Epidermal melanocyte (primary cell): ENCODE data around the gene LDB2.

Experiments used
- DNase-seq: peaks from one replicate; pipeline ENCODE4 v3.0.0; 2011; ENCODE audit warnings: low spot score; ENCODE audit not compliant: insufficient read length

The LDB2 gene

DNA sequence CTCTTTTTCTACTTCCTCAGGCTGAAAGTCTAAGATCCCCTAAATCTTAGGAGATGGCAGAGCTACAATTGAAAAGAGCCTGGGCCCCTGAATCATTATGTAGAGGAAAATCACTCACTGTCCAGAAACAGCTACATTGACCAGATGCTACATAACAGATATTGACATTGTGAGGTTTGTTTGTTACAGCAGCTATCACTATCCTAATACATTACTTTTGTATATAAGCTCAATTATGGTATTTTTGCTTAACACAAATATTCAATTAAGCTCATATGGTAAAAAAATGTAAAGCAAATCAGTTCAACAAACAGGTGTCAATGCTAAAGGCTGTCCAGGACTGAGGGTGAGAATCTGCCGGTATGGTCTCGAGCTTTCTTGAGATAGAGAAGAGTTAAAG, 89.4 kb downstream of the LDB2 start:
- DNase-seq, result no peak

DNA sequence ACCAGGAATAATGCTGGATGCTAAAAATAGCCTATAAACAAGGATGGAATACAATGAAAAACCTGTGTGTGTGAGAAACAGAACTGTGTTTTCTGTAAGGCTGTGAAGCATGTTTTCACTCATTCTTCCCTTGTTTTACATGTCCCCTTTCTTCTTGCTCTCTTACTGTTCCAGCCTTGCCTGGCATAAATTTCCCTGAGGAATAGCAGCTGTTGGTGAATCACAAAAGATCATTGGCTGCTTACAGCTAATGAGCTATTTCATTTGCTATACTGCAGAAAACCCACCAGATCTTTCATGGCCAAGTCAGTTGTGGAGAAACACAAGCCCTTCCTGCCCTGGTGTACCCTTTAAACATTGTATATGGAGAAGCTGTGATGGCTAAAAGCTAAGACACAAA, 91.1 kb downstream of the LDB2 start:
- DNase-seq, result no peak

DNA sequence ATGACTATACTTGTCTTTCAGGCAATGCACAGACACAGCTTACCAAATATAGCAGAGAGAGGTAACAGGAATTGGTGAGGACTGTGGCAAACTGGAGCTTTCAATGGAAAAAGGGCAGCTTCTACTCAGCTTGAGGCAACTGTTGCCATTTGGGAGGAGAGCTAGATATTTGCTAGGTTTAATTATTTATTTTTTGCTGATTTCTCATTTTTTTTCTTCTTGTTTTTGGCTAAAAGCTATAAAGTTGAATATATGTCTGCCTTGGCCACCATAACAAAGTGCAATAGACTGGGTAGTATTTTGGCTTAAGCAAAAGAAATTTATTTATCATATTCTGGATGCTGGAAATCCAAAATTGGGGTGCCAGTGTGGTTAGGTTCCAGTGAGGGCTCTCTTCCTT, 93.9 kb downstream of the LDB2 start:
- DNase-seq, result no peak

DNA sequence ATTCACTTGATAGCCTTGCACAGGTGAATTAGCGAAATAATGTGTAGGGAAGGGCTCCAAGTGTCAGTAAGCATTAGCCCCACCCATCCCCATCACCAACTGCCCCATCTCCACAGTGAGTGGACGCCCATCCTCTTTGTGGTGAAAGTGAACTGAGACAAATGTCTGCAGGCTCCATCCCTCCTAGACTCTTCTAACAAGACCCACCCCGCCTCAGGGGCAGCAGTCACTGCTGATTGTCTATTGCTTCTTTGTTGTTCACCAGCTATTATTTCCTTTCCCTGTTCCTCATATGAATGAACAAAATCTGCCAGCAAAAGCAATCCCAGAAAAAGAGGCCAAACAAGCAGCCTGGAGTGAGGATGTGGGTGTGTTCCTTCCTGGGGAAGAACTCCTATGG, 96.4 kb downstream of the LDB2 start:
- DNase-seq, result no peak

DNA sequence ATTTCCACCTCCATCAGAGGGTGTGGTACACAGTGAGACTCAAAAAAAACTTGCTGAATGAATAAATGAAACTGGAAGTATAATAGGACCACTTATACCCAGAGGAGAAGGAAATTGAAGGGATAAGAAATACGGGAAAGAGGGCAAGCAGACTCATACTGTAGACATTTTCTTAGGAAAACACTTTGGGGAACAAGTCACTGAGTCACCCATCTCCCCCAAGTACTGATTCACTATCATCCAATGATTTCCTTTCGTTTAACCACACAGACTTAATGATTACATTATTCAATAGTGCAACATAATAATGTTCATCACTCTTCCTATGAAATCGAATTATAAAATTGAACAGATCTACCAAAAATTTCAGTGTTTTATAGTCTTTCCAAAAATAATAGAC, 97.1 kb downstream of the LDB2 start:
- no peak for DNase-seq

DNA sequence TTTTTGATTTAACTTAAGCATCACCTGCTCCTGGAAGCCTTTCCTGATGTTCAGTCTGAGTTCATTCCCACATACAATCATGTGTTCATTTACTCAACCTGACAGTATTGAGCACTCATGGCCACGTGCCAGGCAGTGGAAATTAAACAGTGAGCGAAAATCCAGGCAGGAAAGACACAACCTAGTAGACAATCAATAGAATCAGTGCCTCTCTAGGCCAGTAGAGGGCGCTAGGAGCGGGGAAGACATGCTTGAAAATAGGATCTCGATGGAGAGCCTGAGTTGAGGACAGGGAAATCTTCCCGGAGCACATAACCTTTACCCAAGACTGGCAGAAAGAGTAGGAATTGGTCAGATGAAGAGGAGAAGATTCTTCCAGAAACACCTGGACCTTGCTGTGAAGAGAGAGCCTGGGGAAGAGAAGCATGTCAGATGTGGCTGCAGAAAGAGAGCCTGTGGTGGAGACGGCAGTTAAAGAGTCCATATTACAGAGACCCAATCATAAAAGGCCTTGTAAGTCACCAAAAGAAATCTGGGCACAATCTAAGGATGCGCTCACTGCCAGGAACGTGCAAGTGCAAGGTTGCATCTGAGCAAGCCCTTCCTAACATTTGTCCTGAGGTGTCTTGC, 103.5 kb downstream of the LDB2 start:
- no peak for DNase-seq

DNA sequence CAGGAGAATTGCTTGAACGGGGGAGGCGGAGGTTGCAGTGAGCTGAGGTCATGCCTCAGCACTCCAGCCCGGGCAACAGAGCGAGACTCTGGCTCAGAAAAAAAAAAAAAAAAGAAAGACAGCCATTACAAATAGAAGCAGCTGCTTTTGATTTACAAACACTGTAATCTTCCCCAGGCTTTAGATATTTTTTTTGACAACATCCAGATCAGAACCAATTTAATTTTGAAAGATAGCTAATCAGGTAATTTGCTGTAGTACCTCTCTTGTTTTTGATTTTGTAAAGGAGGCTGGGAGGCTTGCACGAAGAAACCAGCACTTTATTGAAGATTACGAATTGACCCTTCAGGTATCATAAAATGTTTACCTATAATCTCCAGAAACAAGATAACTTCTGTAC, 107.0 kb downstream of the LDB2 start:
- no peak for DNase-seq

DNA sequence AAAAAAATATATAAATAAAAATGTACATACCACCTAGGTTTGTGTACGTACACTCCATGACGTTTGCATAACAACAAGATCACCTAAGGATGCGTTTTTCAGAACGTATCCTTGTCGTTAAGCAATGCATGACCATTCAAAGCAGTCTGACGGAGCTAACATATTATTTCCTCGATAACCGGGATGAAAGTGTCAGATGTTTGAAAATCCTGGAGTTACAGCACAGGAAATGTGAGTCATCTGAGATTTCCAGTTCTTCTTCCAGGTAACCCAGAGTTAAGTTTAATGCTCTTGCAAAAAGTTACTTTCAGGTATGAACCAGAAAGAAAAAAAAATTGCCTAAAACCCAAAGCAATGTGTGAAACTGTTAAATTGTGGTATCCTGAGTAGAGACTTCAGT, 107.9 kb downstream of the LDB2 start:
- DNase-seq, result no peak

DNA sequence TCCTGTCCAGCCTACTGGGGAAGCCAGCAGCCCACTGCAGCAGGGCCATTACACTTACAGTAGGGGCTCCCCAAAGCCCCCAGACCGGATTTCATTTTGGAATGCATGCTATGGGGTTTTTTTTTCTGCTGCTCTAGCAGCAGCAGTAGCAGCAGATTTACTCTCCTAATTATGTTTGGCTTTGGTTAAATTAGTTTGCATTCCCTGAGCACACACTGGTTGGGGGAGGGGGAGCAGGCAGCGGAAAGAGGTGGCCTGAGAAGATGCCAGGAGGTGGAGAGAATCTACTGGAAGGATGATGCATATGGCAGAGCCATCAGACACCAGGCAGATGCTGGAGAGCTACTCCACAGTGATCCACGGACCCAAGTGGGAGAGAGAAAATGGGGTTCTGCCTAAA, 109.6 kb downstream of the LDB2 start:
- no peak for DNase-seq

DNA sequence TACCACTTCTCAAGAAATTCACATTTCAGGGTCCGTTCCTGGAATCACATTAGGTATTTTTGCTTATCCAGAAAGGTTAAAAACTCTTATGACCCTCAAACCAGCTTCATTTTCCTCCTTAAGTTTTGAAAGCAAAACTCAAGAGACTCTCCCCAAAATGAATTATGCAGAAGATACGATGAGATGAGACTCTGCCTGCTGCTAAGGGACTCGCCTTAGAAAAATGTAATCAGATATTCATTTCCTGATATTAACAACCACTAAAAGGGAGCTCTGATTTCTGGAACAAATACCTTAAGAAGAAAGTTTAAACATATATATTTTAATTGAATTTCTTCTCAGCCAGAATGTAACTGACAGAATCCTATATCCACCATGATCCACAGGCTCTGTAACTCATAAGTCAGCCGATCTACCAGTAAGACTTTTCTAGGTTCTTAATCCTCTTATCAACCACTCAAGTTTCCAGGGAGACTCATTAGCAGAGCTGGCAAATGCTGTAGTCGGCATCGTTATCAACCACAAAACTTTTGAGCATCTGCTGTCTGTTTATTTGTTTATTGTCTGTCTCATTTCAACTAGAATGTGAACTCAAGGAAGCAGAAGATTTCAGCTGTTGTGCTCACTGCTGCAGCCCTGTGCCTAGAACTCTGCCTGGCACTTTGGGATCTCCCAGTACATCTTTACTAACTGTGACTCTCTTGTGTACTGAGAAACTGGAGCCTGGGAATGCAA, 112.5 kb downstream of the LDB2 start:
- no peak for DNase-seq

DNA sequence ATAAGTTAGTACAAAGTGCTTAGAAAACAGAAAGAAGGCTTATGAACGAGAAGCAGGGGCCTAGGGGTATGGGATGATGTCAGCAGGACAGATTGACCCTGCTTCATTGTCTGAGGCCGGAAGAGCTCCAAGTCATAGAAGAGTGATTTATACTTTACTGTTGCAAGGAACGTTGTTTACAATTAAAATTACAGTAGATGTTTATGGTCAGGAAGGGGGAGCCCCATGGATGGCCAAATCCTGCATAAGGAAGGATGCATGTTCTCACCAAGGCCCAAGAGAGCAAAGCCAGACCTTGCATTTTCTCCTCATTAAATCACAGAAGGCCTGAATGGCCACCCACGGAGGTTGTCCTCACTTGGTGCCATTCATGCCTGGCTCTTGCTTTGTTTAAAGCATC, 115.3 kb downstream of the LDB2 start:
- DNase-seq, result no peak

DNA sequence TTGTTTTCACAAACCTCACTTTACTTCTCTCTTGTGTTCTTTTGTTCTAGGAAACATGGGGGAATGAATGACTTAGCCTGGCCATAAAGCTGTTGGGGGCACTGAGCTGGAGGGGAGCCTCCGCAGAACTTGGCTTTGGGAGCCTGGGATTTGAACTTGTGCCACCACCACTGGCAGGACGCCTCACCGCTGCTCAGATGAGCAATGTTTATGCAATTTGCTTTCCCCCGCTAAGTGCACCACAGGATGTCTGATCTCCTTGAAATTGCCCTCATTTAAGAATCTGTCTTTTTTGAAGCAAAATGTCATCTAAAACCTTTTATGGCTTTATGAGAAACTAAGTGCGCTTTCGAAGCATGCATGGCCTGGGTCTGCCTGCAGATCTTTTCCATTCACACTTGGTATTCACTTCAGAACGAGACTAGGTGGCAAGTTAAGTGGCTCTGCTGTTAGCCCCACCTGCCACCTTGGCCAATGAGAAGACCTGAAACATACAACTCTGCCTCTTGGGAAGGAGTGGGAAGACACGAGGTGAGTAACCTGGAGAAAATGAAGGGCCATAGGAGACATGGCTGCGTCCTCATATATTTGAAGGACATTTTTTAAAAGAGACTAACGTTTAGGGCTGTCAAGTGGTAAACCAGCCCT, 119.3 kb downstream of the LDB2 start:
- no peak for DNase-seq

DNA sequence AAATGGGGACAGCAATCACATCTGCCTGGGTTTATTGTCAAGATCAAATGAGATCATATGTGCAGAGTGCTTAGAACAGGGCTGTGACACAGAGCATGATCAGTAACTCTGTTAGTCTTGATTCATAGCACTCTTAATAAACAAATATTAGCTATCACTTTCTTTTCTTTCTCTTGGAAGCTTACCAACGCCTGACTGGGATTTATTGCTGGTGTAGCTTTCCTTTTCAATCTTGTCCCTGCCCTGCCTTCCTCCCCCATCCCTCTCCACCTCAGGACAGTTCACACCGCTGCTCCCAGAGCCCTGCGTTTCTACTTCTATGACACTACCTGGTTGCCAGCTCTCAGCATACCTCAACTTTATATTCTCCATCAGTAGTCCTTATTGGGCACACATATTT, 120.7 kb downstream of the LDB2 start:
- DNase-seq, result no peak

DNA sequence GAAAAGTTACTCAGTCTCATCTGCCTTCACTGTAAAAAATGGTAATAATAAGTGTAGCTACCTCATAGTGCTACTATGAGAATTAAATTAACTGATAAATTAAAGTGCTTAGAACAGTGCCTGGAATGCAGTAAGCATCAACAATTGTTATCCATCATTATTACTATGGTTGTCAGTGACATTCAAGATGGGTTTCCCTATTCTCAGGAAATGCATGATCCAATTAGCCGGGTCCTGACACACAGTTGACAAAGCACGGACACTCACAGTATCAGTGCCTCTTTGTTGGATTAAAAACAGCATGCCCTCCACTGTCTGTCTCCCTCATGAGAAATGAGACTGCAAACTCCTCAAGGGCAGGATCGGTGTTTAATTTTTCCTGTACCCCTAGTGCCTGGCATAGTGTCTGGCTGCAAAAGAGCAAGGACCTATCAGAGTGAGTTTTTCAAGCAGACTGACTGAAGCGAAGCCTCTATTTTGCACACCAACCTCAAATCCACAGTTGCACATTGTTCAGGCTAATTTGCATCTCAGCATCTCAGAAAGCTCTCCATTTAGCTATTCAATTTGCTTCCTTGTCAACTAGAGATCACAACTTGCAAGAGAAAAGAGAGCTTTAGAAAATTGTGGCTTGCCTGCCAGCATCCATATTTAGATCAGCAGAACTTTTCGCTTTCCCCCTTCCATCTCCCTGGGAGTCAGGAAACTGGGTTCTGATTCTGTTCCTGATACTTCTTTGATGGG, 122.9 kb downstream of the LDB2 start:
- DNase-seq, result no peak

DNA sequence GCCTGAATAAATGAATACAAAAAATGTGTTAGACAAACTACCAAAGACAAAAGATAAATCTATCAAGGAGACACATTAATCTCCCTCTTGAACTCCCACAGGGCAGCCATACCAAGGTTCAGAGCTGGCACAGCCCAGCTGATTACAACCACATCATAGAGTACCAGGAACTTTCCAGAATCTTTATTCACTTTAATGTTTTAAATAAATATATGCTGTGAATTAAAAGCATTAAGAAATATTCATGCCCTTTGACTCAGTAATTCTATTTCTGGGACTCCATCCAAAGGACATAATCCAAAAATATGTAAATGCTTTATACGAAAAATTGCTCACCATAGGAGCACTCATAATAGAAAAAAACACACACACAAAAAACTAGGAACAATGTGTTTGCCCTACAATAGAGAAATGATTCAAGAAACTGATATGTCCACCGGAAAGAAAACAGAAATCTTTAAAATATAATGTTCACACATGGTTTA, 126.0 kb downstream of the LDB2 start:
- no peak for DNase-seq

DNA sequence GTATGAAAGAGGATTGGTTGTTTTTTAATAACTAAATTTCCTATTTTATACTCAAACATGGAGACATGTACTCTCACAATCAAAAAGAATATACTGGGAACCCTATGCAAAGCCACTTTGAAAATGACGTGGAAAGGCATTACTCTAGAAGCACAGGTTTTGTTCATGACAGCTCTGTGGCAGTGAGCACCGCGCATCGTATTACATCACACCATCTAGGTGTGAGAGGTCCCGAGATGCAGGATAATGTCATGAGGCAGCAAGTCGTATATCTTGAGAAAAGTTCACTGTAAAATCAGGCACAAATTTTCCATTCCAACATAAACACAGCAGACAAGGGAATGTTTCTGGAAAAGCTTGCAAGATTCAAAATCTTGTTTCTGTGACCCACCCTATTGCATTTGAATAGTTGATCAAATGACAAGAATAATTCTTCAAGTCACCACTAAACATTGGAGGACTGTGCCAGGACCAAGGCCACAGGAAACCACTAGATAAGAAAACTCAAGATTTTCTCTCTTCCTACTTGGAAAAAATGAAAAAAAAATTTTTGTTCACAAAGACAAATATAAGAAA, 127.6 kb downstream of the LDB2 start:
- no peak for DNase-seq

DNA sequence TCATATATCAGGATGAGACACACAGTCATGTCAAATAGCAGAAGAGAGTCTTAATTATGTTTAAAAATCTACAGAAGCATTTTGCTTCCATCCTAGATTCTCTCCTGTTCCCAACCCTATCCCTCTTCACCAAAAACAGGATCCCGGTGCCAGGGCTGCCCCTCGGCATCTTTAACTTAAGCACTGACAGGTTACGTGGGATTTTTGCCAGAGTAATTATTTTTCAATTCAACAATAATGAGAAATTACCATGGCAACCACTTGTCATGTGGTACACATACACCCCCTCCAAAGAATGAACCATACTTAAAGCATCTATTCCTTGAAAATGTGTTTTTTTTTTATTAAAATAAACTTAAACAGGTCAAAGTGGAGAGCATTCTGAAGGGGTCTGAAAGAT, 130.6 kb downstream of the LDB2 start:
- no peak for DNase-seq

DNA sequence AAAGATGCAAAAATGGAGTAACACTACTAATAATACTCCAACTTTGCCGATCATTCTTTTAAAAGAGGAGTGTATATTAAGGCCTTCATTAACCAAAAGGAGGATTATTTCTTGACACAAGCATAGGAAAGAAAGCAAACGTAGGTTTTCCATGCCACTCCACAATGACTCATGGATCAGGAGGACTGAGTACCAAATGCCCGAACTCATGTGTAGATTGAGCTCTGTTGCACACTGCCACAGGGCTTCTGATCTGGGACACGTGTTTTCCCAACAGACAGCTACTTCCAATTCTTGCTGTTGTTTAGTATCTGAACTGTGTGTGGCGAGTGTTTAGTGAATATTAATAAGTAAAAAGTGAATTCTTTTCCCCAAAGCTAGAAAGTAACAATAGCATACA, 131.2 kb downstream of the LDB2 start:
- no peak for DNase-seq

DNA sequence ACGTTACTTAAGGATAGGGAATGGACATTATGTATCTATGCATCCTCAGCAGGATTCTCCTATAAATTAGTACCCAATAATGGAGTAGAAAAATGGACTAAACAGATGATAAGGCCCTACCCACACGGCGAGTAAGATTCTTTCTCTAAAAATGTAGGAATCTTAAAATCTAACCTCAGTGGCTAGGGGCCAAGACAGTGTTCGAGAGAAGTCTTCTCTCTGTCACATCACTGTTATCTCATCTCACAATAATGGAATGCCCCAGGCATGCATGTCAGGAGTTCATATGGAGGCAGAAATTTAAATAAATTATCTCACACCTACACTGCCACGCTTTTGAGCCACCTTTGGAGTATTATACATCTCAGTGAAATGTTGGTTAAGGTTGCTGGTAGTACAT, 132.9 kb downstream of the LDB2 start:
- DNase-seq, result no peak

DNA sequence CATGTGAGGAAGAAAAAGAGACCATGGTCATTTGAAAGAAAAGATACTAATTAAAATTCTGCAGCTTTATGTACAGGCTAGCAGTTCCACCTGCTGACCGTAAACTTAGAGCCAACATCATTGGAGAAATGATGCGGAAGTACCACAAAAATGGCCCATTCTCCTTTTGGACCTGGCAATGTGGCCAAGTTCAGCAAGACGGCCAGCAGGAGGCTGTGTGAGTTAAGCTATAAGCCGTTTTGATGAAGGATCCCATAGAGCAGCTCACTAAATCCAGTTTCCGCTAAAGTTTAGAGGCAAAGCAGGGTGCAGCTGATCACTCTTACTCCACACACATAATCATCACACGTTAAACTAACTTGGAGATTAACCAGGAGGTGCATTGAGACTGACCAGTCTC, 133.8 kb downstream of the LDB2 start:
- no peak for DNase-seq

DNA sequence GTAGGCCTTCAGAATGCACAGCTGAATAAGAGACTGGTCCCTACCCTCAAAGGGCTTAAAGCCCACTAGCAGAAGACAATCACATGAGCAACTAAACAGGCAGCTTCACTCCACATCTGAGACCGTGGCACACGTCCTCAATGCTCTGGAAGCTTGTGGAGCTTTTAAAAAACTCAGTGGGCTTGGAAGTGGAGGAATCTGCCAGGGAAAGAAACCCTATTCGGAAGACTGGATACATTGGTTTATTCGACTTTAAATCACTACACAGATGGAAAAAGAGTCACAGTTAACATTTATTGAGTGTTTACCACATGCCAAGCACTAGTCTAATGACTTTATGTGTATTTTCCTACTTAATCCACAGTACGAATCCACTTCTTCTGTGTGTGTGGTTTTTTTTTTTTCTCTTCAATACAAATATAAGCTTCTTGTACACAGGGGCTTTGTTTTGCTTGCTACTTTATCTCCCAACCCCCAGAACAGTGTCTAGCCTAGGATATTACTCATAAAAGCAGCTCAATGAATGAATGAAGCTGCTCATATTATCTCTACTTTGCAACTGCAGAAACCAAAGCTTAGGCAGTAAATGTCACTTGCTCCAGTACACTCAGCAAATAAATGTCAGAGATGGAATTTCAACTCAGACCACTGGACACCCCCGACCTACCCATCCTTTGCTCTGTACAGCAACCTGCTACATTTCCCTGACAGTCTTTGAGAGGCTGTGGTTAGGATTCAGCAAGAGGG, 137.7 kb downstream of the LDB2 start:
- DNase-seq, result no peak
